GM04504 (cell line): ENCODE data around the gene TNFRSF8.
A peak's percentile ranks its signal among the peaks of the same experiment; 100 is the strongest.

Experiments used
- DNase-seq: peaks from one replicate; pipeline ENCODE4 v3.0.0-alpha.2; 2012; ENCODE audit warnings: low read depth

TNFRSF8 gene

GRCh38 chr1:12142891-12143630 lies 80.0 kb downstream of the TNFRSF8 start:
- DNase-seq = no peak

DNA sequence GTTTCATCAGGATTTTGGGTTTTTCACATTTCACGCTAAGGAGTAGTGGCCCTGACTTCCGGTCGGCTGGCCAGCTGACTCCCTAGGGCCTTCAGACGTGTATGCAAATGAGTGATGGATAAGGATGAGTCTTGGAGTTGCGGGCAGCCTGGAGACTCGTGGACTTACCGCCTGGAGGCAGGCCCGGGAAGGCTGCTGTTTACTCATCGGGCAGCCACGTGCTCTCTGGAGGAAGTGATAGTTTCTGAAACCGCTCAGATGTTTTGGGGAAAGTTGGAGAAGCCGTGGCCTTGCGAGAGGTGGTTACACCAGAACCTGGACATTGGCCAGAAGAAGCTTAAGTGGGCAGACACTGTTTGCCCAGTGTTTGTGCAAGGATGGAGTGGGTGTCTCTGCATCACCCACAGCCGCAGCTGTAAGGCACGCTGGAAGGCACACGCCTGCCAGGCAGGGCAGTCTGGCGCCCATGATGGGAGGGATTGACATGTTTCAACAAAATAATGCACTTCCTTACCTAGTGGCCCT lies 80.6 kb downstream of the TNFRSF8 start:
- DNase-seq = peak; percentile 84

DNA sequence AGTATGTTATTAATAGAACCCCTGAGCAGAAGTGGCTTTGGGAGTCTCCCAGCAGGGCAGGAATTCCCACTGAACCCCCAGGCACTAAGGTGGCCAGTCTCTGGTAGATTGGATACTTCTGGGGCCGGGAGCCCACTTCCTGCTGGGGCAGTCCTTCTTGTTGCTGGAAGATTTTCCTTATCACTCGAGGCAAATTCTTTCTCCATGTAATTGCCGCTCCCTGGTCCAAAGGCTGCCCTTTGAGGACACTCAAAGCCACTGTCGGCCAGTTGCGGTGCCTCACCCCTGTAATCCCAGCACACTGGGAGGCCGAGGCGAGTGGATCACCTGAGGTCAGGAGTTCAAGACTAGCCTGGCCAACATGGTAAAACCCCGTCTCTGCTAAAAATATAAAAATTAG lies 81.1 kb downstream of the TNFRSF8 start:
- DNase-seq = no peak

DNA sequence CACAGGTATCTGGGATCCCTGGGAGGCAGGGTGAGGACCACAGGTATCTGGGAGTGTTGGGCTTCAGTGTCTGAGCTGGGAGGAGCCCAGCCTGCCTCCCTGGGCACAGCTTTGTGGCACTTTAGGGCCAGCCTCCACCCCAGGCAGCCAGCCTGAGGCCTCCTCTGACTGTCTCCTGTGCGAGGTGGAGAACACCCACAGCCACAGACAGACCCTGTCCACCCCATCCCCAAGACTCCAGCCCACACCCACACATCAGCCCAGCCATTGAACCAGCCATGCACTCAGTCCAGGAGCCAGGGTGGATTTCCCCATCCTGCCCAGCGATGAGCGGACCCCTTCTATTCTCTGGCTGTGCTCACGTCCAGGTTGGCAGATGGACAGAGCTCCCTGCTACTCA lies 81.9 kb downstream of the TNFRSF8 start:
- no peak for DNase-seq

GRCh38 chr1:12145616-12146342 lies 82.7 kb downstream of the TNFRSF8 start:
- DNase-seq = no peak

GRCh38 chr1:12146343-12147112 lies 83.4 kb downstream of the TNFRSF8 start:
- no peak for DNase-seq

DNA sequence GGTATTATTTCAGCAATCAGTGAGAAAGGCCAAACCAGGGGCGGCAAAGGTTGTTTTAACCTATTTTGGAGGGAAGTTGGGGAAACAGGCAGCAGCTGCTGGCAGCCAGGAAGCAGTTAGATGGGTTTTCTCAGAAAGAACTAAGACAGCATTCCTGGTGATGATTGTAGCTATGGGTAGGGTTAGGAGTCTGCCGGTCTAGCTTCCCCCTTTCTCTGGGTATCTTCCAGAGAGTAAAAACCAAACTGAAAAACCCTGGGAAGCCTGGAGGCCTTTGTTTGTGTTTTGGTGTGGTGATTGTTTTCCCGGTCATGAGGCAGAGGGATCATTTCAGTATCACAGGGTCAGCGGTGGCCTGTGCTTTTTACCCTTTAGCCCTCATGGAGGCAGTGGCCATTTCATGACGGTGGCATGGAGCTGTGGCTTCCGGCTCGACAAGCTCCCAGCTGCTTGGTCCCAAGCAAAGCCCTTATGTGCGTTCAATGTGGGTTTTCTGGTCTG lies 84.1 kb downstream of the TNFRSF8 start:
- DNase-seq = no peak

- DNase-seq = no peak
Observed at GRCh38 chr1:12148160-12148957, 85.3 kb downstream of the TNFRSF8 start.

DNA sequence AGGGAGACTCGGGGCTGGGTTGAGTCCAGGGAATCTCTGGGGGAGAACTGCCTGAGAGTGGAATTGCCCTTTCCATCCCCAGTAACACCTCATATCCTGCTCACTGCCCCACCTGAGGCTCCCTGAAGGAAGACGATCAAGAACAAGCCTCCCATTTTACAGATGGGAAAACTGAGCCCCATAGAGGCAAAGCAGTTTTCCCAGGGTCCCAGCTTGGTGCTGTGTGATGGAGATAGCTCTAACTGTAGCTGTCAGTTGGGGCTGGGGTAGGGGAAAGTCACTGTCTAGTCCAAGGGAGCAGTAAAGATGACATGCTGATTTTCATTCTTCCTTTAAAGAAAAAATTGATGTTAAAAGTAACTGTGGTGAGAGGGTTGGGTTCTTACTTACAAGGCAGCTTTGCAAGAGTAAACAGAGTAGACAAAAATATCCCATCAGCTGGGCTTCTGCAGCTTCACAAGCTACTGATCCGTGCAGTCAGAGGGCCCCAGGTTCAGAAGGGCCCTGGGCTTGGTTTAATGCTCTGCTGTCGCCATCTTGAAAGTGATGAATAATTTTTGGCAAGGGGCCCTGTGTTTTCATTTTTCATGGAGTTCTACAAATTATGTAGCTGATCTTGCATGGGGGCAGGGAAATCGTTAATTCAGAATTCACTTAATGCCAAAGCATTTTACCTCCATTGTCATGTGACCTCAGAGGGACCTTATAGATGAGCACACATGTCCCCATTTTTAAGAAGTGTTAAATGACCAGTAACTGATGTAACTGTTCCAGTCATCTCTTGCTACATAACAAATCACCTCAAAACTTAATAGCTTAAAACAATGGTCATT lies 86.1 kb downstream of the TNFRSF8 start:
- DNase-seq = no peak

GRCh38 chr1:12149791-12150175 lies 86.7 kb downstream of the TNFRSF8 start:
- no peak for DNase-seq

- DNase-seq = no peak
Observed at GRCh38 chr1:12150456-12151200, 87.5 kb downstream of the TNFRSF8 start.

DNA sequence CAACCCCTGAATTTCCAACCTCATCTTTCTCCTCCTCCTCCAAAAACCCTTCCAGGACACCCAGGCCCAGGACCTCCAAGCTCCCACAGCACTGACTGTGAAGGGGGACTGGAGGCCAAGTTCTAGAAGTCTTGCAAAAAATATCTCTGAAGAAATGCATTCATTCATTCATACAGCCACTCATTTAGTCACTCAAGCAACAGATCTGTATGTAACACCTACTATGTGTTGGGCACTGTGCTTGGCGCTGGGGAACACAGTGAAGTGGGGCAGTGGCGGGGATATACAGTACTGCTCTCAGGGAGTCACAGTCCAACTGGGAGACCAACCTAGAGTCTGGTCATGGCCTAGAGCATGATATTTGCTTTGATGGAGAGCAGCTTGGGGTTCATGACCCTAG lies 88.4 kb downstream of the TNFRSF8 start:
- no peak for DNase-seq

GRCh38 chr1:12152113-12152891 lies 89.2 kb downstream of the TNFRSF8 start:
- no peak for DNase-seq

- DNase-seq = peak; percentile 78
Observed at GRCh38 chr1:12153181-12153785, 90.2 kb downstream of the TNFRSF8 start.

DNA sequence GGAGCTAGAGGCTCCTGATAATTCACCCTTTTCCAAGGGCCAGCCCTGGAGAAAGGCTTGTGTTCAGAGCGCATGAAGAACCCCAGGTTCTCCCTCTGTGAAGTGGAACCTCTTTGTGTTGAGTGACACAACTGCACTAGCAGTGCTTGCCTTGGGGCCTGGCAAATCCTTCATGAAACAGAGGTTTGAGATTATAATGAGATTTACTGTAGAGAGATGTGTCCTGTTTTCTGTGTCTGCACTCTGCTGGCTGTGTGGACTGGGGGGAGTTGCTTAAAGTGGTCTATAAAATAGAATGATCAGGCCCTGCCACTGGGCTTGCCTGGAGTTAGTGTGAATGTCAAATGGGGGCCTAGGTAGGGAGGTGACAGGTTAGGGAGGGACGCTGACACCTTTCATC lies 92.2 kb downstream of the TNFRSF8 start:
- DNase-seq = no peak

GRCh38 chr1:12157366-12158231 lies 94.5 kb downstream of the TNFRSF8 start:
- DNase-seq = no peak

GRCh38 chr1:12158357-12159092 lies 95.4 kb downstream of the TNFRSF8 start:
- no peak for DNase-seq
